OCI-LY3 (cell line): ENCODE data around the gene FBXW4.

Source experiments
- EZH2phosphoT487 ChIP-seq: fragments of 200-600 bp; shearing (Covaris generic); IDR thresholded peaks from 2 replicates; pipeline ENCODE4 v1.6.1; 2018; ENCODE audit warnings: antibody characterized with exemption, mixed run types, low read depth
- TF ChIP-seq, protein P1 (sequence below): fragments of 200-600, 300-600 bp; sonication (generic); IDR thresholded peaks from 2 replicates; pipeline ENCODE4 v1.5.1; 2014; ENCODE audit warnings: antibody characterized with exemption, low read length, low read depth

DNA sequence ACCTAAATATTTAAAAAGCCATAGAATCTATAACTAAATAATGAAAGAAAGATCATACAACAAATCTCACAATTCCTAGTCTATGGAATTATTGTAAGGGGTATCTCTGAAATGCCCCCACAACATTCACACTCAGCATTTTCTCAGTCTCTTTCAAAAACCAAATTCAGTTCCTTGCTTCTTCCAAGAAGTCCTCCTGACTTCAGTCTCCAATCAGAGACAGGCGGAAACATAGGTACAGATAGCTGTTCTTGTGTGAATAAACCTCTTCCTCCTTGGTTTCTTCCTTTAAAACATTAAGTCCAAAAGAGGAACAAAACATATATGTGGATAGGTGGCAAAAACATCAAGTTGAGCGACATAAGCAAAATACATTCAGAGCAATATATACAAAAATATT is 13.9 kb upstream of the FBXW4 start:
- TF ChIP-seq, protein P1, sequence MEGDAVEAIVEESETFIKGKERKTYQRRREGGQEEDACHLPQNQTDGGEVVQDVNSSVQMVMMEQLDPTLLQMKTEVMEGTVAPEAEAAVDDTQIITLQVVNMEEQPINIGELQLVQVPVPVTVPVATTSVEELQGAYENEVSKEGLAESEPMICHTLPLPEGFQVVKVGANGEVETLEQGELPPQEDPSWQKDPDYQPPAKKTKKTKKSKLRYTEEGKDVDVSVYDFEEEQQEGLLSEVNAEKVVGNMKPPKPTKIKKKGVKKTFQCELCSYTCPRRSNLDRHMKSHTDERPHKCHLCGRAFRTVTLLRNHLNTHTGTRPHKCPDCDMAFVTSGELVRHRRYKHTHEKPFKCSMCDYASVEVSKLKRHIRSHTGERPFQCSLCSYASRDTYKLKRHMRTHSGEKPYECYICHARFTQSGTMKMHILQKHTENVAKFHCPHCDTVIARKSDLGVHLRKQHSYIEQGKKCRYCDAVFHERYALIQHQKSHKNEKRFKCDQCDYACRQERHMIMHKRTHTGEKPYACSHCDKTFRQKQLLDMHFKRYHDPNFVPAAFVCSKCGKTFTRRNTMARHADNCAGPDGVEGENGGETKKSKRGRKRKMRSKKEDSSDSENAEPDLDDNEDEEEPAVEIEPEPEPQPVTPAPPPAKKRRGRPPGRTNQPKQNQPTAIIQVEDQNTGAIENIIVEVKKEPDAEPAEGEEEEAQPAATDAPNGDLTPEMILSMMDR = no peak
- TF ChIP-seq EZH2phosphoT487 = no peak
